H9 (cell line): ENCODE results near the gene DNAH8. TPM values are rescaled to one million over a fixed set of nuclear protein-coding genes. Genes with fewer than 3 reads are reported as not detected.

Source experiments
- DNase-seq: peaks from one replicate; pipeline ENCODE4 v3.0.0-alpha.2; 2017
- H2AFZ ChIP-seq: one replicate; pipeline ENCODE4 v1.6.1; 2013; ENCODE audit warnings: mild to moderate bottlenecking, low read length, control low read depth, moderate library complexity
- H2AK5ac ChIP-seq: 2 replicates; pipeline ENCODE4 v1.6.1; 2013; ENCODE audit warnings: low read length, control low read depth, mixed read lengths; ENCODE audit not compliant: insufficient read length
- H2BK120ac ChIP-seq: one replicate; pipeline ENCODE4 v1.6.1; 2013; ENCODE audit warnings: low read depth, mild to moderate bottlenecking, low read length, control low read depth, inconsistent platforms; ENCODE audit not compliant: poor library complexity, severe bottlenecking
- H2BK12ac ChIP-seq: 2 replicates; pipeline ENCODE4 v1.6.1; 2013; ENCODE audit warnings: low read length, control low read depth, mixed read lengths, low read depth; ENCODE audit not compliant: insufficient read length
- H2BK15ac ChIP-seq: 2 replicates; pipeline ENCODE4 v1.6.1; 2013; ENCODE audit warnings: low read depth, low read length, control low read depth
- H2BK20ac ChIP-seq: one replicate; pipeline ENCODE4 v1.6.1; 2013; ENCODE audit warnings: low read depth, mild to moderate bottlenecking, low read length, control low read depth, inconsistent platforms; ENCODE audit not compliant: poor library complexity, severe bottlenecking
- H2BK5ac ChIP-seq: 2 replicates; pipeline ENCODE4 v1.6.1; 2013; ENCODE audit warnings: low read length, control low read depth, mixed read lengths; ENCODE audit not compliant: insufficient read length
- H3K14ac ChIP-seq: 2 replicates; pipeline ENCODE4 v1.6.1; 2013; ENCODE audit warnings: low read length, control low read depth; ENCODE audit not compliant: insufficient read depth
- H3K18ac ChIP-seq: 2 replicates; pipeline ENCODE4 v1.6.1; 2013; ENCODE audit warnings: low read depth, mild to moderate bottlenecking, mixed read lengths, low read length, control low read depth; ENCODE audit not compliant: insufficient read length
- H3K23ac ChIP-seq: 2 replicates; pipeline ENCODE4 v1.6.1; 2013; ENCODE audit warnings: low read length, control low read depth, mixed read lengths, low read depth; ENCODE audit not compliant: insufficient read length
- H3K23me2 ChIP-seq: 2 replicates; pipeline ENCODE4 v1.6.1; 2013; ENCODE audit warnings: low read depth, mild to moderate bottlenecking, mixed read lengths, low read length, control low read depth; ENCODE audit not compliant: insufficient read length, poor library complexity, severe bottlenecking
- H3K27ac ChIP-seq: 2 replicates; pipeline ENCODE4 v1.5.1; 2013; ENCODE audit warnings: low read length, control low read depth, mixed read lengths, low read depth; ENCODE audit not compliant: insufficient read length
- H3K27me3 ChIP-seq: 2 replicates; pipeline ENCODE4 v1.6.1; 2013; ENCODE audit warnings: low read length, control low read depth, inconsistent platforms; ENCODE audit not compliant: insufficient read depth
- H3K4ac ChIP-seq: 2 replicates; pipeline ENCODE4 v1.6.1; 2013; ENCODE audit warnings: low read depth, mild to moderate bottlenecking, control low read depth, inconsistent platforms, low read length, moderate library complexity
- H3K4me1 ChIP-seq: 2 replicates; pipeline ENCODE4 v1.6.1; 2013; ENCODE audit warnings: low read length, control low read depth, inconsistent platforms; ENCODE audit not compliant: insufficient read depth
- H3K4me2 ChIP-seq: 2 replicates; pipeline ENCODE4 v1.6.1; 2013; ENCODE audit warnings: low read length, control low read depth, mixed read lengths; ENCODE audit not compliant: insufficient read length, insufficient read depth
- H3K56ac ChIP-seq: 2 replicates; pipeline ENCODE4 v1.6.1; 2013; ENCODE audit warnings: low read depth, mild to moderate bottlenecking, mixed read lengths, low read length, control low read depth; ENCODE audit not compliant: insufficient read length
- H3K79me1 ChIP-seq: 2 replicates; pipeline ENCODE4 v1.6.1; 2013; ENCODE audit warnings: low read depth, mild to moderate bottlenecking, moderate library complexity, low read length, control low read depth, inconsistent platforms; ENCODE audit not compliant: insufficient read depth, poor library complexity, severe bottlenecking
- H3K79me2 ChIP-seq: 2 replicates; pipeline ENCODE4 v1.6.1; 2013; ENCODE audit warnings: low read length, control low read depth, inconsistent platforms; ENCODE audit not compliant: insufficient read depth
- H3K9ac ChIP-seq: 2 replicates; pipeline ENCODE4 v1.6.1; 2013; ENCODE audit warnings: low read length, control low read depth, mixed read lengths; ENCODE audit not compliant: insufficient read length; ENCODE audit errors: extremely low read depth
- H3K9me3 ChIP-seq: one replicate; pipeline ENCODE4 v1.6.1; 2013; ENCODE audit warnings: low read depth, low read length, inconsistent platforms; ENCODE audit not compliant: control insufficient read depth
- H3T11ph ChIP-seq: one replicate; pipeline ENCODE4 v1.6.1; 2013; ENCODE audit warnings: mild to moderate bottlenecking, low read length, control low read depth, inconsistent platforms
- H4K20me1 ChIP-seq: one replicate; pipeline ENCODE4 v1.6.1; 2013; ENCODE audit not compliant: control insufficient read depth, insufficient read length, insufficient read depth
- H4K5ac ChIP-seq: 2 replicates; pipeline ENCODE4 v1.6.1; 2013; ENCODE audit warnings: low read depth, mild to moderate bottlenecking, mixed read lengths, low read length, control low read depth; ENCODE audit not compliant: insufficient read length
- H4K8ac ChIP-seq: replicated peaks from 2 replicates; pipeline ENCODE4 v1.6.1; 2013; ENCODE audit warnings: low read length, control low read depth, mixed read lengths, low read depth; ENCODE audit not compliant: insufficient read length
- H4K91ac ChIP-seq: 2 replicates; pipeline ENCODE4 v1.6.1; 2013; ENCODE audit warnings: low read depth, mild to moderate bottlenecking, moderate library complexity, mixed read lengths, low read length, control low read depth; ENCODE audit not compliant: insufficient read length
- H3K27ac Mint-ChIP-seq, 3 experiments: 2 replicates in 2 of 3; 3 replicates in 1 of 3; pipeline ENCODE4 v1.8.0; 2020 to 2021; ENCODE audit warnings: mixed read lengths in 3 of 3, mild to moderate bottlenecking in 1 of 3, moderate library complexity in 1 of 3
- H3K27me3 Mint-ChIP-seq: 2 replicates; pipeline ENCODE4 v1.8.0; 2021; ENCODE audit warnings: low read depth, mild to moderate bottlenecking, moderate library complexity, mixed read lengths
- H3K36me3 Mint-ChIP-seq, 3 experiments: 2 replicates in 2 of 3; 3 replicates in 1 of 3; pipeline ENCODE4 v1.8.0; 2020 to 2021; ENCODE audit warnings: low read depth in 3 of 3, mixed read lengths in 3 of 3; ENCODE audit not compliant: insufficient read depth in 1 of 3
- H3K4me1 Mint-ChIP-seq, 2 experiments: 2 replicates each; pipeline ENCODE4 v1.8.0; 2020; ENCODE audit warnings: mixed read lengths in 2 of 2
- H3K4me3 Mint-ChIP-seq, 2 experiments: 2 replicates in 1 of 2; 3 replicates in 1 of 2; pipeline ENCODE4 v1.8.0; 2020 to 2021; ENCODE audit warnings: mild to moderate bottlenecking in 2 of 2, mixed read lengths in 2 of 2, moderate library complexity in 1 of 2
- H3K9me3 Mint-ChIP-seq, 2 experiments: 2 replicates in 1 of 2; 3 replicates in 1 of 2; pipeline ENCODE4 v1.8.0; 2020; ENCODE audit warnings: mild to moderate bottlenecking in 2 of 2, mixed read lengths in 2 of 2, moderate library complexity in 1 of 2
- CTCF ChIP-seq: fragments of 200-600 bp; sonication (generic); conservative IDR thresholded peaks from 3 replicates; pipeline ENCODE4 v1.8.0; 2021; ENCODE audit warnings: antibody characterized with exemption, mild to moderate bottlenecking
- WGBS: extraction: QIAGEN DNeasy Blood & Tissue Kit; methylation state at CpG from one replicate; pipeline ENCODE4 v1.1.7; 2013; ENCODE audit warnings: missing lambda C conversion rate, low lambda C conversion rate, mixed read lengths; ENCODE audit not compliant: insufficient read length; ENCODE audit errors: extremely low coverage; 5-methylcytosine and 5-hydroxymethylcytosine counted together
- total RNA-seq: library from RNA; stranded (reverse); gene quantifications from 2 replicates; pipeline ENCODE4 v1.2.1, GENCODE V29; 2021

The DNAH8 gene
- total RNA-seq, 1 experiment from 2014 or later = not detected

DNA sequence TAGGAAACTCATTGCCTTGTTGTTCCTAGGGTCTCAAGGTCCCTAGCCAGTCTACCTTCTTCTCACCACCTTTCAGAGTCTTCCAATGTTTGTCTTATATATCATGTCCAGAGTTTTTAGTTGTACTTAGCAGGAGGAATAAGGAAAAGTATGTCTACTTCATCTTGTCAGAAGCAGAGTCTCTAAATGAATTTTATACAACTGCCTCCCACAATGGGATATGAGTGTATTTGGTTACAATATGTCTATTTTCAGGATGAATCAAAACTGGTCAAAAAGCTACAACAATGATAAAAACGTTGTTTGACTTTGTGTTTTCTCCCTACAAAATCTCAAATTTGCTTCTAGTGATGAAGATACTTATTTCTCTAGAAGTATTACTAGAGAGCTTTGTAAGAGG, 19.2 kb upstream of the DNAH8 start:
- peaks cover 18% of the 10 kb centered on the region; the same call in 1 of the 2 replicates for H3K79me2 ChIP-seq
- no peak overlapping the region for H2AK5ac ChIP-seq
- H3K79me1 ChIP-seq = peaks cover 9% of the 10 kb centered on the region
- H3K14ac ChIP-seq = no peak overlapping the region
- H3K23me2 ChIP-seq = no peaks in the 10 kb centered on the region
- DNase-seq = no peak
- H3K27ac Mint-ChIP-seq = peak overlapping the region in 2 of 3 experiments; percentile 3 to 14; a peak in 1 of 7 replicates
- H4K5ac ChIP-seq = no peak overlapping the region
- peaks cover 30 to 41% (median 41%) of the 10 kb centered on the region in 3 experiments for H3K36me3 Mint-ChIP-seq
- H3K4ac ChIP-seq = no peak overlapping the region
- no peak overlapping the region for H3K23ac ChIP-seq
- H3K27me3 Mint-ChIP-seq = no peaks in the 10 kb centered on the region
- H2BK5ac ChIP-seq = no peak overlapping the region
- WGBS = no CpG with 5 or more reads among the region's 1 CpG
- no peak for TF ChIP-seq CTCF
- no peaks in the 10 kb centered on the region for H3K9me3 ChIP-seq
- no peak overlapping the region for H3K27ac ChIP-seq
- H3K4me1 Mint-ChIP-seq = peaks cover 10 to 11% of the 10 kb centered on the region in 2 experiments; a peak in 1 of 4 replicates
- H3K4me1 ChIP-seq = no peaks in the 10 kb centered on the region; the same call in 1 of the 2 replicates
- H2BK15ac ChIP-seq = no peak overlapping the region
- no peaks in the 10 kb centered on the region for H3K27me3 ChIP-seq
- H3K4me3 Mint-ChIP-seq = no peak overlapping the region
- H2AFZ ChIP-seq = no peak overlapping the region
- no peaks in the 10 kb centered on the region for H4K20me1 ChIP-seq
- H3T11ph ChIP-seq = no peak overlapping the region
- H3K18ac ChIP-seq = no peak overlapping the region
- H4K91ac ChIP-seq = no peak overlapping the region
- H3K9ac ChIP-seq = no peak overlapping the region
- H4K8ac ChIP-seq = no peak overlapping the region
- no peak overlapping the region for H3K4me2 ChIP-seq
- no peak overlapping the region for H2BK120ac ChIP-seq
- H3K56ac ChIP-seq = no peak overlapping the region
- no peak overlapping the region for H2BK20ac ChIP-seq
- no peak overlapping the region for H2BK12ac ChIP-seq
- peaks cover 10 to 14% of the 10 kb centered on the region in 2 experiments for H3K9me3 Mint-ChIP-seq
